ENCODE results near the gene PDLIM4.
A peak's percentile ranks its signal among the peaks of the same experiment; 100 is the strongest.

The PDLIM4 gene

DNA sequence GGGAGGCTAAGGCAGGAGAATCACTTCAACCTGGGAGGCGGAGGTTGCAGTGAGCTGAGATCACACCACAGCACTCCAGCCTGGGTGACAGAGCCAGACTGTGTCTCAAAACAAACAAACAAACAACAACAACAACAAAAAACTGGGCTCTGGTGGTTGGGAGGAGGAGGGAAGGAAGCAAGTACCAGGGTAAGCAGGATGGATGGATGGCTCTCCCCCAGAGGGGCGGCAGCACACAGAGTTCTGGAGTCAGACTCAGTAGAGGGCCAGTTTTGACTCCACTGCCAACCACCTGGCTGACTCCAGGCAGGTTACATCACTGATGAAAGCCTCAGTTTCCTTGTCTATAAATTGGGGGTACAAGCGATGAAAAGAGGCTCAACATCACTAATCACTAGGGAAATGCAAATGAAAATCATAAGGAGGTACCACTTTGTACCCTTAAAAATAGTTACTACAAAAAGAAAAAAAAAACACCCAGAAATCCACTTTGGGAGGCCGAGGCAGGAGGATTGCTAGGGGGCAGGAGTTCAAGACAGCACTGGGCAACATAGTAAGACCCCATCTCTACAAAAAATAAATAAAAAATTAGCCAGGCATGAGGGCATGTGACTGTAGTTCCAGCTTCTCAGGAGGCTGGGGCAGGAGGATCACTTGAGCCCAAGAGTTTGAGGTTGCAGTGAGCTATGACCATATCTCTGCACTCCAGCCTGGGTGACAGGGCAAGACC, 39.9 kb downstream of the PDLIM4 start:
- no peak for TF ChIP-seq EGR1 (IDR thresholded peaks at IDR 0.05)
- TF ChIP-seq RAD21 (IDR thresholded peaks at IDR 0.05; ENCODE audit: low read depth): no peak
- TF ChIP-seq, protein P1, sequence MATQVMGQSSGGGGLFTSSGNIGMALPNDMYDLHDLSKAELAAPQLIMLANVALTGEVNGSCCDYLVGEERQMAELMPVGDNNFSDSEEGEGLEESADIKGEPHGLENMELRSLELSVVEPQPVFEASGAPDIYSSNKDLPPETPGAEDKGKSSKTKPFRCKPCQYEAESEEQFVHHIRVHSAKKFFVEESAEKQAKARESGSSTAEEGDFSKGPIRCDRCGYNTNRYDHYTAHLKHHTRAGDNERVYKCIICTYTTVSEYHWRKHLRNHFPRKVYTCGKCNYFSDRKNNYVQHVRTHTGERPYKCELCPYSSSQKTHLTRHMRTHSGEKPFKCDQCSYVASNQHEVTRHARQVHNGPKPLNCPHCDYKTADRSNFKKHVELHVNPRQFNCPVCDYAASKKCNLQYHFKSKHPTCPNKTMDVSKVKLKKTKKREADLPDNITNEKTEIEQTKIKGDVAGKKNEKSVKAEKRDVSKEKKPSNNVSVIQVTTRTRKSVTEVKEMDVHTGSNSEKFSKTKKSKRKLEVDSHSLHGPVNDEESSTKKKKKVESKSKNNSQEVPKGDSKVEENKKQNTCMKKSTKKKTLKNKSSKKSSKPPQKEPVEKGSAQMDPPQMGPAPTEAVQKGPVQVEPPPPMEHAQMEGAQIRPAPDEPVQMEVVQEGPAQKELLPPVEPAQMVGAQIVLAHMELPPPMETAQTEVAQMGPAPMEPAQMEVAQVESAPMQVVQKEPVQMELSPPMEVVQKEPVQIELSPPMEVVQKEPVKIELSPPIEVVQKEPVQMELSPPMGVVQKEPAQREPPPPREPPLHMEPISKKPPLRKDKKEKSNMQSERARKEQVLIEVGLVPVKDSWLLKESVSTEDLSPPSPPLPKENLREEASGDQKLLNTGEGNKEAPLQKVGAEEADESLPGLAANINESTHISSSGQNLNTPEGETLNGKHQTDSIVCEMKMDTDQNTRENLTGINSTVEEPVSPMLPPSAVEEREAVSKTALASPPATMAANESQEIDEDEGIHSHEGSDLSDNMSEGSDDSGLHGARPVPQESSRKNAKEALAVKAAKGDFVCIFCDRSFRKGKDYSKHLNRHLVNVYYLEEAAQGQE (IDR thresholded peaks at IDR 0.05; ENCODE audit: low read depth): no peak
- no peak for TF ChIP-seq TEAD4 (IDR thresholded peaks at IDR 0.05)

DNA sequence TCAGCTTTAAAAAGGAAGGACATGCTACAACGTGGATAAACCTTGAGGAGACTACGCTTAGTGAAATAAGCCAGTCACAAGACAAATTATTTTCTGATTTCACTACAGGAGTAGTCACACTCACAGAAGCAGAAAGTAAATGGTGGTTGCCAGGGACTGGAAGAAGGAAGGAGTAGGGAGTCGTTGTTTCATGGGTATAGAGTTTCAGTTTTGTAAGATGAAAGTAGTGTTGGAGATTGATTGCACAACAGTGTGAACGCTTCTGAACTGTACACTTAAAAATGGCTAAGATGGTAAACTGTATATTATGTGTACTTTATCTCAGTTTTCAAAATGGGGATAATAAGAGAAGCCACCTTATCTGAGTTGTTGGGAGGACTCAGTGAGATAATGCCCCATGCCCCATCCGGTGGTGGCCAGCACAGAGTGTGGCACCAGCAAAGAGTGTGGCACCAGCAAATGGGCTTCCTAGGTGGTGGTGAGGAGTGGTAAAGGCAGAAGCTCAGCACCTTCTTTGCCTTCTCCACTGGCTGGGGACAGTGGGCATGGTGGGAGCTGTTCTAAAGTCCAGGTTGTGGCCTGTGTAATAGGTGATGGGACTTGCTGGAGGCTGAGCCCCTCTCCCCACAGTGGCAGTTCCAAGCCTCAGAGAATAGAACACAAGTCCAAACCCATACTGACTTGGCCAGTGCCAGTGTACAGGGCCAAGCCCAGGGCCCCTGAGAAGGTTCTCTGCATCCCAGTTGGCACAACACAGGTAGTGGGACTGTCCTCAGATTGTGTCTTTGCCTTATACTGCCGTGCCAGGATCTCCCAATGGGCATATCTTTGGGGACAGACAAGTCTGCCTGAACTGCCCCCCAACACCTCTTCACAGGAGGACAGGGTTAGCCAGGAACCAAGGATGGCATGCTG, 41.1 kb downstream of the PDLIM4 start:
- TF ChIP-seq TAF1 (IDR thresholded peaks at IDR 0.05; ENCODE audit: low read depth) (no peak), CEBPB (IDR thresholded peaks at IDR 0.05) (peak; percentile 58; the same call in 1 of the 2 replicates), NFIC (IDR thresholded peaks at IDR 0.05) (no peak), FOXM1 (IDR thresholded peaks at IDR 0.05; ENCODE audit: borderline replicate concordance, low read depth) (no peak), TEAD4 (IDR thresholded peaks at IDR 0.05) (no peak)

DNA sequence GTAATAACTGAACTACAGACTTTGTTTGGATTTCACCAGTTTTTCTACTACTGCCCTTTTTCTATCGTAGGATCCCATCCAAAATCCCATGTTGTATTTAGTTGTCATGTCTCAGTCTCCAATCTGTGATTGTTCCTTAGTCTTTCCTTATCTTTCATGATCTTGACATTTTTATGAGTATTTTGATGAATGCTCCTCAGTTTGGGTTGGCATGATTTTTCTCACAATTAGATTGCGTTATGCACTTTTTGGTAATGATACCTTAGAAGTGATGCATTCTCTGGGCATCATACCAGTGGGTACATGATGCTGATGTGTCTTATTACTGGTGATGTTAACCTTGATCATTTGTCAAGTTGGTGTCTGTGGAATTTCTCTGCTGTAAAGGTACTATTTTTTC, 42.4 kb downstream of the PDLIM4 start:
- TF ChIP-seq, protein P1 (IDR thresholded peaks at IDR 0.05; ENCODE audit: low read depth): no peak
- TF ChIP-seq EP300 (IDR thresholded peaks at IDR 0.05; ENCODE audit: borderline replicate concordance): no peak
- no peak for TF ChIP-seq RAD21 (IDR thresholded peaks at IDR 0.05; ENCODE audit: low read depth)
- TF ChIP-seq, protein P2, sequence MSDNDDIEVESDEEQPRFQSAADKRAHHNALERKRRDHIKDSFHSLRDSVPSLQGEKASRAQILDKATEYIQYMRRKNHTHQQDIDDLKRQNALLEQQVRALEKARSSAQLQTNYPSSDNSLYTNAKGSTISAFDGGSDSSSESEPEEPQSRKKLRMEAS (IDR thresholded peaks at IDR 0.05): no peak
- TF ChIP-seq FOXM1 (IDR thresholded peaks at IDR 0.05; ENCODE audit: borderline replicate concordance, low read depth): no peak
- TF ChIP-seq, protein P3, sequence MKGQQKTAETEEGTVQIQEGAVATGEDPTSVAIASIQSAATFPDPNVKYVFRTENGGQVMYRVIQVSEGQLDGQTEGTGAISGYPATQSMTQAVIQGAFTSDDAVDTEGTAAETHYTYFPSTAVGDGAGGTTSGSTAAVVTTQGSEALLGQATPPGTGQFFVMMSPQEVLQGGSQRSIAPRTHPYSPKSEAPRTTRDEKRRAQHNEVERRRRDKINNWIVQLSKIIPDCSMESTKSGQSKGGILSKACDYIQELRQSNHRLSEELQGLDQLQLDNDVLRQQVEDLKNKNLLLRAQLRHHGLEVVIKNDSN (IDR thresholded peaks at IDR 0.05): no peak
- no peak for TF ChIP-seq EGR1 (IDR thresholded peaks at IDR 0.05)
- no peak for TF ChIP-seq ZBTB7A (IDR thresholded peaks at IDR 0.05; ENCODE audit: low read depth)
- no peak for TF ChIP-seq NFIC (IDR thresholded peaks at IDR 0.05)
- no peak for TF ChIP-seq CREB1 (IDR thresholded peaks at IDR 0.05; ENCODE audit: low read depth)
- TF ChIP-seq CEBPB (IDR thresholded peaks at IDR 0.05): no peak
- TF ChIP-seq TCF12 (IDR thresholded peaks at IDR 0.05; ENCODE audit: low read depth): no peak
- no peak for TF ChIP-seq TEAD4 (IDR thresholded peaks at IDR 0.05)
- no peak for TF ChIP-seq TAF1 (IDR thresholded peaks at IDR 0.05; ENCODE audit: low read depth)
- no peak for TF ChIP-seq YY1 (IDR thresholded peaks at IDR 0.05; ENCODE audit: low read depth)

DNA sequence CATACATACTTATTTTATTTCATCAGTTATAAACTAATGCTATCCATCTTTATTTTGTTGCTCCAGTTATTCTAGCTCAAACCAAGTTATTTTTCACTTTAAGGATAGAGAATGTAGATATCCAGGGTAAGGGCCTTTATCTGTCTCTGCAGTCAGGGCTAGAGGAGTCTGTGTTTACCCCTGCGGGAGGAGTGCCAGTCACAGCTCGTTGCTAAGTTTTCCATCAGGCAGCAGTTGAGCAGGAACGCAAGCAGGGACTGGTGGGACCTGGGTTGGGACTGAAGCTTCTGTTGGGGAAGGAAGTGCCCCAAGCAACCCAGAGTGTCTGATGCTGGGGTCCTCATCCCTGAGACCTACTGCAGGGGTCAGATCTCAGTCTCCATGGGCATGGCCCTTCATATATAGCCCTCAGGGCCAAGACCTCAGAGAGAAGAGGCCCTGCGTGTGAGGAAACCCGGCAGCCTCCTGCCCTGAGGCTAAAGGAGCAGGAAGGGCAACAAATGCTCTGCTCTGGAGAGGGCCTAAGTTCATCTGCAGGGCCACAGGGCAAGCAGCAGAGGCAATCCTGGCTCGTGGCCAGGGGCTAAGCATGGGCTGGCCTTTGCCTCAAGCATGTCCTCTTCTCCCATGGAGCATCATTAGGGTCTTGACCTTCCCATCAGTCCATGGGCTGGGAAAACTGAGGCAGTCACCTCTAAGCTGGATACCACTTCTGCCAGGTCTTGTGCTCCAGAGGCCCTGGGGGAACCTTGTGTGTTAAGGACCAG, 43.3 kb downstream of the PDLIM4 start:
- TF ChIP-seq TEAD4 (IDR thresholded peaks at IDR 0.05) (no peak), NFIC (IDR thresholded peaks at IDR 0.05) (no peak), EGR1 (IDR thresholded peaks at IDR 0.05) (no peak), FOXM1 (IDR thresholded peaks at IDR 0.05; ENCODE audit: borderline replicate concordance, low read depth) (no peak), RAD21 (IDR thresholded peaks at IDR 0.05; ENCODE audit: low read depth) (no peak), CREB1 (IDR thresholded peaks at IDR 0.05; ENCODE audit: low read depth) (no peak), YY1 (IDR thresholded peaks at IDR 0.05; ENCODE audit: low read depth) (no peak), TAF1 (IDR thresholded peaks at IDR 0.05; ENCODE audit: low read depth) (no peak), ZBTB7A (IDR thresholded peaks at IDR 0.05; ENCODE audit: low read depth) (no peak), EP300 (IDR thresholded peaks at IDR 0.05; ENCODE audit: borderline replicate concordance) (no peak), CEBPB (IDR thresholded peaks at IDR 0.05) (no peak), TCF12 (IDR thresholded peaks at IDR 0.05; ENCODE audit: low read depth) (no peak)
- TF ChIP-seq, protein P1 (IDR thresholded peaks at IDR 0.05; ENCODE audit: low read depth): no peak
- TF ChIP-seq, protein P3 (IDR thresholded peaks at IDR 0.05): no peak
- TF ChIP-seq, protein P2 (IDR thresholded peaks at IDR 0.05): no peak
